Testis (tissue), 3 donors: Measurements from ENCODE around the gene CACNA1E. TPM values are rescaled to one million over a fixed set of nuclear protein-coding genes. Genes with fewer than 3 reads are reported as not detected.

Source experiments
- DNase-seq: peaks from one replicate; pipeline ENCODE4 v3.0.0-alpha.2; 2019
- H3K27ac ChIP-seq, 2 donors: fragments of 200-600 bp; sonication (generic); one replicate each; pipeline ENCODE4 v1.5.1; 2019
- H3K27me3 ChIP-seq: fragments of 200-600 bp; sonication (generic); one replicate; pipeline ENCODE4 v1.5.1; 2019
- H3K36me3 ChIP-seq: fragments of 200-600 bp; sonication (generic); one replicate; pipeline ENCODE4 v1.5.1; 2017; ENCODE audit warnings: low read depth; ENCODE audit errors: missing control alignments
- H3K4me1 ChIP-seq: fragments of 200-600 bp; sonication (generic); one replicate; pipeline ENCODE4 v1.5.1; 2019
- H3K4me3 ChIP-seq, 2 donors: fragments of 200-600 bp; sonication (generic); one replicate each; pipeline ENCODE4 v1.5.1; 2017 to 2019
- H3K9me3 ChIP-seq: fragments of 200-600 bp; sonication (generic); one replicate; pipeline ENCODE4 v1.5.1; 2017
- POLR2A ChIP-seq: fragments of 450-650 bp; IDR thresholded peaks from one replicate; pipeline ENCODE4 v1.6.1; 2017; ENCODE audit warnings: antibody characterized with exemption, mild to moderate bottlenecking, moderate library complexity
- WGBS, 2 donors: methylation state at CpG; one replicate each; pipeline ENCODE4 v1.1.5; 2018; 5-methylcytosine and 5-hydroxymethylcytosine counted together
- intact Hi-C: fragments of 100-400 bp; cut with DNase I; formaldehyde crosslinking; loops from one replicate; pipeline ENCODE4 v1.15.1; 2023; ENCODE audit warnings: low total_unique reads
- polyA plus RNA-seq: library from polyadenylated mRNA; stranded (reverse); fragments of 350-450 nt; fragmentation: Illumina TruSeq; extraction: RNeasy Lipid Tissue Mini Kit (QIAGEN cat#74804); gene quantifications from one replicate; pipeline ENCODE4 v1.2.3, GENCODE V29; 2014; ENCODE audit warnings: low read depth, low replicate concordance; ENCODE audit not compliant: insufficient read depth
- total RNA-seq, 2 donors: library from RNA; depleted of rRNA; stranded (reverse); fragments of >200 nt; gene quantifications; one replicate each; pipeline ENCODE4 v1.2.3, GENCODE V29; 2016
- TF ChIP-seq, protein P1 (sequence below), 3 experiments: fragments of 450-650 bp in 2 of 3; fragments of 200-600 bp in 1 of 3; sonication (generic) in 1 of 3; IDR thresholded peaks; one replicate each; pipeline ENCODE4 v1.5.1; 2016 to 2019; ENCODE audit warnings: antibody characterized with exemption in 3 of 3, mild to moderate bottlenecking in 2 of 3, moderate library complexity in 1 of 3

The CACNA1E gene
- total and polyA plus RNA-seq, 3 donors from 2014 or later: 2.4 to 12.6 (median 9.1) TPM

- H3K4me1 ChIP-seq: no peaks in the 10 kb centered on the region
- 39 to 48% methylated on average over 2 of the region's 2 CpGs for WGBS, 2 donors
- no peak for DNase-seq
Measured at GRCh38 chr1:181618559-181618958, 135.2 kb downstream of the CACNA1E start.

GRCh38 chr1:181620183-181620582, 136.9 kb downstream of the CACNA1E start:
- no peak for TF ChIP-seq POLR2A
- TF ChIP-seq, protein P1, sequence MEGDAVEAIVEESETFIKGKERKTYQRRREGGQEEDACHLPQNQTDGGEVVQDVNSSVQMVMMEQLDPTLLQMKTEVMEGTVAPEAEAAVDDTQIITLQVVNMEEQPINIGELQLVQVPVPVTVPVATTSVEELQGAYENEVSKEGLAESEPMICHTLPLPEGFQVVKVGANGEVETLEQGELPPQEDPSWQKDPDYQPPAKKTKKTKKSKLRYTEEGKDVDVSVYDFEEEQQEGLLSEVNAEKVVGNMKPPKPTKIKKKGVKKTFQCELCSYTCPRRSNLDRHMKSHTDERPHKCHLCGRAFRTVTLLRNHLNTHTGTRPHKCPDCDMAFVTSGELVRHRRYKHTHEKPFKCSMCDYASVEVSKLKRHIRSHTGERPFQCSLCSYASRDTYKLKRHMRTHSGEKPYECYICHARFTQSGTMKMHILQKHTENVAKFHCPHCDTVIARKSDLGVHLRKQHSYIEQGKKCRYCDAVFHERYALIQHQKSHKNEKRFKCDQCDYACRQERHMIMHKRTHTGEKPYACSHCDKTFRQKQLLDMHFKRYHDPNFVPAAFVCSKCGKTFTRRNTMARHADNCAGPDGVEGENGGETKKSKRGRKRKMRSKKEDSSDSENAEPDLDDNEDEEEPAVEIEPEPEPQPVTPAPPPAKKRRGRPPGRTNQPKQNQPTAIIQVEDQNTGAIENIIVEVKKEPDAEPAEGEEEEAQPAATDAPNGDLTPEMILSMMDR (IDR thresholded peaks at IDR 0.05): no peak
- Histone ChIP-seq H3K27me3 (no peaks in the 10 kb centered on the region), H3K4me3 (no peak overlapping the region), H3K9me3 (no peaks in the 10 kb centered on the region), H3K36me3 (no peaks in the 10 kb centered on the region), H3K27ac (no peak overlapping the region), H3K4me1 (no peaks in the 10 kb centered on the region)
- intact Hi-C loops: no loop called here
- DNase-seq: no peak
- WGBS, 2 donors: 83 to 89% methylated on average over 1 of the region's 1 CpG

More at GRCh38 chr1:181618559-181618958, 135.2 kb downstream of the CACNA1E start:
- TF ChIP-seq POLR2A: no peak
- TF ChIP-seq, protein P1 (IDR thresholded peaks at IDR 0.05): no peak
- intact Hi-C loops: no loop called here
- Histone ChIP-seq H3K9me3 (no peaks in the 10 kb centered on the region), H3K27me3 (no peaks in the 10 kb centered on the region), H3K36me3 (no peaks in the 10 kb centered on the region), H3K4me3 (no peak overlapping the region), H3K27ac (no peak overlapping the region)

DNA sequence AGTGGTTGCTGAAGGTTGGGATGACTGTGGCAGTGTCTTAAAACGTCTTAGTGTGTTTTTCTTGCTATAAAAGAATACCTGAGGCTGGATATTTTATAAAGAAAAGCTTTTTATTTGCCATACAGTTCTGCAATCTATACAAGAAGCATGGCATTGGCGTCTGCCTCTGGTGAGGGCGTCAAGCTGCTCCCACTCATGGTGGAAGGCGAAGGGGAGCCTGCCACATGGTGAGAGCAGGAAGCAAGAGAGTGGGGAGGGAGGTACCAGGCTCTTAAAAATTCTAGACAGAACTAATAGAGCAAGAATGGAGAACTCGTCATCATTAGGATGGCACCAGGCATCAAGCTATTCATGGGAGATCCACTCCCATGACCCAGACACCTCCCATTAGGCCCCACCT, 140.5 kb downstream of the CACNA1E start:
- DNase-seq: no peak
- Histone ChIP-seq H3K27ac (no peak overlapping the region), H3K4me1 (no peaks in the 10 kb centered on the region), H3K4me3 (no peak overlapping the region), H3K9me3 (no peaks in the 10 kb centered on the region), H3K27me3 (no peaks in the 10 kb centered on the region), H3K36me3 (no peaks in the 10 kb centered on the region)
- WGBS, 2 donors: 45 to 58% methylated on average over 5 of the region's 5 CpGs
- TF ChIP-seq, protein P1 (IDR thresholded peaks at IDR 0.05): no peak
- TF ChIP-seq POLR2A: no peak
- intact Hi-C loops: no loop called here

DNA sequence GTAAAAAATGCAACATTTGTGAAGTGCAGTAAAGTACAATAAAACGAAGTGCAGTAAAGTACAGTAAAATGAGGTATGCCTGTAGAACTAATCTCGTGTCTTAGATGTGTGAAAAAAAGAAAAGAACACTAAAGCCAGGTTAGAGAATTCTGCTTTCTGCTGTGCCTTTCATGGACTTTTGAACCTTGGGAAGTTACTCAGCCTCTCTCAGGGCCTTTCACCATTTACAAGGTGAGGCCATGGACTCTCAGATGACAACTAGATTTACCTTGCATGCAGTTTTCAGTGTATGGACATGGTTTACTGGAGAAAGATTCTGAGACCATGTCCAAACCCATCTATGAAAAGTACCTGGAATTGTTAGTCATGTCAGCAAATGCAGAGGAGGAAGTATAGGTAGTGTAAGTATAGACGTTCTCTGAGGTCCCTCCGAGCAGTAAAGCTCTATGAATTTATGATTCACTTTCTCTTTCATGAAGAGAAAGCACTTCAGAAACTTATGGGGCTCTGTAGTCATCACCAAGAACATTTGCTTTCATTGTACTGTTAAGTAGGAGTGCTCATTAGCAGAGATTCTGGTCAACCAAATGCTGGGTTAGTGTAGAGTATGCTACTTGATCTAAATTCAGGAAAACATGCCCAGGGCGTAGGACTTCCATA, 143.1 kb downstream of the CACNA1E start:
- Histone ChIP-seq H3K27me3 (no peaks in the 10 kb centered on the region), H3K4me1 (no peaks in the 10 kb centered on the region), H3K27ac (no peak overlapping the region), H3K9me3 (no peaks in the 10 kb centered on the region), H3K4me3 (no peak overlapping the region), H3K36me3 (no peaks in the 10 kb centered on the region)
- 79 to 83% methylated on average over 5 of the region's 5 CpGs for WGBS, 2 donors
- TF ChIP-seq POLR2A: no peak
- TF ChIP-seq, protein P1 (IDR thresholded peaks at IDR 0.05): no peak
- DNase-seq: no peak
- intact Hi-C loops: no loop called here

- TF ChIP-seq POLR2A: no peak
- TF ChIP-seq, protein P1 (IDR thresholded peaks at IDR 0.05): no peak
- intact Hi-C loops: no loop called here
- Histone ChIP-seq H3K27ac (no peak overlapping the region), H3K27me3 (no peaks in the 10 kb centered on the region), H3K9me3 (no peaks in the 10 kb centered on the region), H3K4me3 (no peak overlapping the region), H3K4me1 (no peaks in the 10 kb centered on the region), H3K36me3 (no peaks in the 10 kb centered on the region)
- 78 to 100% methylated on average over 2 of the region's 2 CpGs for WGBS, 2 donors
- DNase-seq: no peak
Measured at GRCh38 chr1:181630398-181630797, 147.1 kb downstream of the CACNA1E start.
